K562 (cell line): ENCODE measurements around the gene SLTM. TPM values are rescaled to one million over a fixed set of nuclear protein-coding genes. Genes with fewer than 3 reads are reported as not detected.

Experiments
- ATAC-seq: fragments of 200-7000 bp; cut with Tn5 transposase; 3 replicates; pipeline ENCODE4 v1.9.1; 2020; ENCODE audit warnings: moderate library complexity
- BruUV-seq: library from RNA; stranded (reverse); fragments of 400-500 nt; replicated peaks from 2 replicates; lab custom pipeline; 2021; lab: Mats Ljungman, UMichigan
- CTCF ChIA-PET: fragments of 300-600 bp; formaldehyde crosslinking; extraction: SDS; loops from one replicate; lab custom pipeline; 2021; ENCODE audit warnings: low intra/inter-chr PET ratio; lab: Yijun Ruan, JAX
- POLR2A ChIA-PET: fragments of 300-600, 350-650 bp; sonication (Branson Sonifier 250); formaldehyde crosslinking; extraction: SDS; loops from one replicate; lab custom pipeline; 2021; ENCODE audit warnings: antibody characterized with exemption, inconsistent platforms; lab: Yijun Ruan, JAX
- DNase-seq, 4 experiments: peaks; one replicate each; pipeline versions ENCODE4 v3.0.0 to v3.0.0-alpha.2; 2011 to 2018; ENCODE audit warnings: low spot score in 3 of 4, mixed read lengths in 3 of 4; ENCODE audit errors: extremely low read depth in 1 of 4
- FAIRE-seq: peaks from 2 replicates; lab custom pipeline; 2011; peaks lifted over from hg19 to GRCh38; lab: Jason Lieb, UNC
- H2AFZ ChIP-seq: 2 replicates; pipeline ENCODE4 v1.6.0; 2011; ENCODE audit warnings: low read depth, low read length, control low read depth, inconsistent platforms
- H3K27ac ChIP-seq: fragments of 200-600 bp; 3 replicates; pipeline ENCODE4 v1.8.0; 2011; ENCODE audit warnings: low read depth, mild to moderate bottlenecking, control low read depth, inconsistent platforms, low read length, moderate library complexity, mixed read lengths; ENCODE audit errors: extremely low read depth
- H3K27me3 ChIP-seq, 2 experiments: fragments of 300-600 bp in 1 of 2; 2 replicates in 1 of 2; 3 replicates in 1 of 2; pipeline versions ENCODE4 v1.6.0 to v1.8.0; 2011; ENCODE audit warnings: inconsistent platforms in 2 of 2, low read length in 2 of 2, mild to moderate bottlenecking in 1 of 2, mixed read lengths in 1 of 2, moderate library complexity in 1 of 2; ENCODE audit not compliant: control insufficient read depth in 2 of 2, insufficient read depth in 2 of 2
- H3K36me3 ChIP-seq: fragments of 300-600 bp; 3 replicates; pipeline ENCODE4 v1.8.0; 2011; ENCODE audit warnings: mild to moderate bottlenecking, low read length, inconsistent platforms; ENCODE audit not compliant: control insufficient read depth, insufficient read depth
- H3K4me1 ChIP-seq, 2 experiments: fragments of 200-600 bp in 1 of 2; replicated peaks in 1 of 2; 2 replicates in 1 of 2; 3 replicates in 1 of 2; pipeline versions ENCODE4 v1.5.1 to v1.8.0; 2011; ENCODE audit warnings: inconsistent platforms in 2 of 2, low read length in 2 of 2, mild to moderate bottlenecking in 1 of 2, mixed read lengths in 1 of 2, moderate library complexity in 1 of 2; ENCODE audit not compliant: control insufficient read depth in 2 of 2, insufficient read depth in 2 of 2
- H3K4me2 ChIP-seq: 2 replicates; pipeline ENCODE4 v1.6.1; 2011; ENCODE audit warnings: low read length, control low read depth, inconsistent platforms, mixed read lengths; ENCODE audit not compliant: insufficient read depth
- H3K4me3 ChIP-seq: fragments of 200-600 bp; sonication (generic), shearing (Covaris generic); 2 replicates; pipeline ENCODE4 v1.5.1; 2016; ENCODE audit warnings: control low read depth, inconsistent platforms
- H3K79me2 ChIP-seq: fragments of 200-600 bp; 3 replicates; pipeline ENCODE4 v1.8.0; 2011; ENCODE audit warnings: low read length, inconsistent platforms; ENCODE audit not compliant: control insufficient read depth, insufficient read depth
- H3K9ac ChIP-seq, 2 experiments: 2 replicates each; pipeline versions ENCODE4 v1.6.0 to v1.6.1; 2011; ENCODE audit warnings: low read depth in 2 of 2, low read length in 2 of 2, control low read depth in 1 of 2, inconsistent platforms in 1 of 2, mild to moderate bottlenecking in 1 of 2, mixed read lengths in 1 of 2; ENCODE audit not compliant: insufficient read depth in 1 of 2
- H3K9me1 ChIP-seq: one replicate; pipeline ENCODE4 v1.6.0; 2011; ENCODE audit warnings: inconsistent platforms, mild to moderate bottlenecking, low read length, moderate library complexity; ENCODE audit not compliant: control insufficient read depth, insufficient read depth
- H3K9me3 ChIP-seq: replicated peaks from 2 replicates; pipeline ENCODE4 v1.5.1; 2011; ENCODE audit warnings: low read depth, low read length, inconsistent platforms; ENCODE audit not compliant: control insufficient read depth, insufficient read depth
- H4K20me1 ChIP-seq: replicated peaks from 2 replicates; pipeline ENCODE4 v1.6.1; 2011; ENCODE audit warnings: low read length, inconsistent platforms, mixed read lengths; ENCODE audit not compliant: control insufficient read depth, insufficient read depth
- CUX1 ChIP-seq: fragments of 200-800 bp; sonication (Bioruptor generic); IDR thresholded peaks from 2 replicates; pipeline ENCODE4 v1.6.1; 2016; ENCODE audit warnings: missing genetic modification characterization, missing compliant biosample characterization
- ESRRA ChIP-seq: fragments of 450-650 bp; IDR thresholded peaks from 2 replicates; pipeline ENCODE4 v1.6.1; 2014; ENCODE audit warnings: low read depth, mild to moderate bottlenecking, moderate library complexity, borderline replicate concordance
- LARP7 ChIP-seq: fragments of 450-650 bp; IDR thresholded peaks from 2 replicates; pipeline ENCODE4 v1.6.1; 2016
- PPARD ChIP-seq: fragments of 250-450 bp; sonication (Bioruptor Pico); IDR thresholded peaks from 2 replicates; pipeline ENCODE4 v1.8.0; 2022; ENCODE audit warnings: inconsistent platforms, mild to moderate bottlenecking, moderate library complexity
- SNIP1 ChIP-seq: fragments of 450-650 bp; IDR thresholded peaks from 2 replicates; pipeline ENCODE4 v1.7.1; 2017; ENCODE audit warnings: low read depth, mild to moderate bottlenecking
- ZFPM2 ChIP-seq: fragments of 250-450 bp; sonication (Bioruptor Pico); IDR thresholded peaks from 2 replicates; pipeline ENCODE4 v1.5.1; 2022; ENCODE audit warnings: mild to moderate bottlenecking
- ZNF197 ChIP-seq: fragments of 200-800 bp; sonication (Bioruptor generic); IDR thresholded peaks from 2 replicates; pipeline ENCODE4 v1.6.1; 2016; ENCODE audit warnings: low read depth, missing genetic modification characterization, missing compliant biosample characterization
- ZNF445 ChIP-seq: fragments of 250-450 bp; sonication (Bioruptor Pico); IDR thresholded peaks from 2 replicates; pipeline ENCODE4 v1.4.0; 2020; ENCODE audit warnings: low read depth, mild to moderate bottlenecking, moderate library complexity
- WGBS: fragments of 100-300 bp; shearing (Covaris generic); methylation state at CpG from one replicate; pipeline ENCODE4 v1.1.6; 2016; ENCODE audit warnings: low coverage, mixed read lengths; ENCODE audit not compliant: insufficient coverage; ENCODE audit errors: missing lambda C conversion rate; 5-methylcytosine and 5-hydroxymethylcytosine counted together
- in situ Hi-C: fragments of 300-500 bp; cut with MboI; formaldehyde crosslinking; loops from 4 replicates; pipeline ENCODE4 v1.15.0; 2018; ENCODE audit warnings: inconsistent platforms, mixed read lengths
- intact Hi-C: fragments of 100-400 bp; cut with micrococcal nuclease; formaldehyde crosslinking; loops from 2 replicates; pipeline ENCODE4 v1.14.2; 2022
- polyA plus RNA-seq, 8 experiments: library from polyadenylated mRNA; depleted of rRNA in 4 of 8; stranded (reverse) in 5 of 8; unstranded in 3 of 8; fragments of >200 nt; fragmentation: Nextera tagmentation in 2 of 8; fragmentation: Illumina TruSeq in 1 of 8; extraction: Ambion mirVana in 2 of 8; extraction: Trizol in 1 of 8; gene quantifications; 2 replicates each; pipeline versions ENCODE4 v1.2.1 to v1.2.3, GENCODE V29; 2011 to 2014; ENCODE audit warnings: inconsistent platforms in 1 of 8, missing spikeins in 1 of 8
- total RNA-seq, 7 experiments: library from RNA; depleted of rRNA in 6 of 7; stranded (reverse); fragments of >200 nt in 6 of 7; fragmentation: Illumina TruSeq in 2 of 7; extraction: Trizol in 2 of 7; gene quantifications; 2 replicates each; pipeline versions ENCODE4 v1.2.1 to v1.2.3, GENCODE V29; 2011 to 2021; ENCODE audit warnings: low replicate concordance in 1 of 7

Gene SLTM
- total and polyA plus RNA-seq, 9 of the 15 experiments (the other 6 are each of a cell fraction or from before 2014, with no cell fraction given): 39.5 to 163 (median 102) TPM

DNA sequence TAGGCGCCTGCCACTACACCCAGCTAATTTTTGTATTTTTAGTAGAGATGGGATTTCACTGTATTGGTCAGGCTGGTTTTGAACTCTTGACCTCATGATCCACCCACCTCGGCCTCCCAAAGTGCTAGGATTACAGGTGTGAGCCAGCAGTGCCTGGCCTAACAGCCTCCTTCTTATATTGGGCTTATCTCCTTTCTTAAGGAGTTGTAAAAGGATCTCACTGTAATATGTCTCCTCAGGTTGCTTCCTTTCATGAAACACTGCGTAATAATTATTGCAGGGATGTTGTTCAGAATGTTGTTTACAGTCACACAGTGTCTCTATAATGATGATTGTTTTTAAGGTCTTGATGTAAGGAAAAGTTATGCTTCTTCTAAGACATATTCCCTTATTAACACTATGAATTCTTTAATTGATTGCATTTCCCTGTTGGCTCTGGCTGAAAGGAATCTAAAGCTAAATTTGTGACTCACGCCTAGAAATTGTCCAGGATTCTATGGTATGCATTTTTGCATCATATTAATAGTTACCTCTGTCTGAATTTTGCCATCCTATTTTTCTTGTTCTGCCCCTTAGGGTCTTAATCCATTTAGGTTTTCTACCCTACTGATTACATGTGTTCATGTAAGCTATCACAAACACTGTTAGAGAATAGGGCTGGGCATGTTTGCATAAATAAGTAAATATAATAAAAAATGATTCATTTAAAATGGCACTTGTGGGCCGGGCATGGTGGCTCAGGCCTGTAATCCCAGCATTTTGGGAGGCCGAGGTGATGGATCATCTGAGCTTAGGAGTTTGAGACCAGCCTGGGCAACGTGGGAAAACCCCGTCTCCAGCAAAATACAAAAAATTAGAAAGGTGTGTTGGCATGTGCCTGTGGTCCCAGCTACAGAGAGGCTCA is 29.4 kb upstream of the SLTM start (continued):
- TF ChIP-seq CUX1 (CRISPR knock-in tag) (no peak), ZNF445 (CRISPR knock-in tag) (no peak), SNIP1 (no peak), LARP7 (no peak)
- TF ChIP-seq, all 486 proteins: peak for 0

- ChIA-PET POLR2A (no interaction called here), CTCF (no interaction called here)
- no peaks in the 10 kb centered on the region for H3K9me3 ChIP-seq
- ATAC-seq (no peak), DNase-seq (no peak), FAIRE-seq (no peak)
- 25% methylated on average over 1 of the region's 1 CpG for WGBS
- H3K79me2 ChIP-seq: no peaks in the 10 kb centered on the region
- no peaks in the 10 kb centered on the region for H3K4me1 ChIP-seq
- H3K9me1 ChIP-seq: no peaks in the 10 kb centered on the region
- in situ Hi-C loops: no loop called here
- intact Hi-C loops: no loop called here
- H4K20me1 ChIP-seq: no peaks in the 10 kb centered on the region
- H3K36me3 ChIP-seq: no peaks in the 10 kb centered on the region
- H2AFZ ChIP-seq: no peak overlapping the region
- BruUV-seq: no TSS peak
- no peak overlapping the region for H3K9ac ChIP-seq
- H3K4me3 ChIP-seq: no peak overlapping the region
- H3K27me3 ChIP-seq: no peaks in the 10 kb centered on the region; a peak in 1 of 5 replicates
- no peak overlapping the region for H3K27ac ChIP-seq
- no peak overlapping the region for H3K4me2 ChIP-seq
- TF ChIP-seq ESRRA (no peak), PPARD (CRISPR knock-in tag) (no peak), ZNF197 (CRISPR knock-in tag) (no peak), ZFPM2 (CRISPR knock-in tag) (no peak)
Observed at GRCh38 chr15:58962136-58962535, 28.7 kb upstream of the SLTM start.
